Keratinocyte (primary cell): ENCODE measurements around the gene CLOCK.

Experiments
- CTCF ChIP-seq, 3 experiments: IDR thresholded peaks in 1 of 3; conservative IDR thresholded peaks in 1 of 3; optimal IDR thresholded peaks in 1 of 3; 2 replicates in 2 of 3; 3 replicates in 1 of 3; pipeline versions ENCODE3 to v1.5.1; 2011; ENCODE audit warnings: low read length in 3 of 3, mild to moderate bottlenecking in 3 of 3, moderate library complexity in 2 of 3, control low read depth in 1 of 3, inconsistent platforms in 1 of 3; ENCODE audit not compliant: insufficient read depth in 2 of 3; ENCODE audit errors: extremely low read depth in 1 of 3
- EZH2 ChIP-seq: IDR thresholded peaks from one replicate; pipeline ENCODE4 v1.6.1; 2012; ENCODE audit warnings: inconsistent platforms, mild to moderate bottlenecking, low read length, moderate library complexity

DNA sequence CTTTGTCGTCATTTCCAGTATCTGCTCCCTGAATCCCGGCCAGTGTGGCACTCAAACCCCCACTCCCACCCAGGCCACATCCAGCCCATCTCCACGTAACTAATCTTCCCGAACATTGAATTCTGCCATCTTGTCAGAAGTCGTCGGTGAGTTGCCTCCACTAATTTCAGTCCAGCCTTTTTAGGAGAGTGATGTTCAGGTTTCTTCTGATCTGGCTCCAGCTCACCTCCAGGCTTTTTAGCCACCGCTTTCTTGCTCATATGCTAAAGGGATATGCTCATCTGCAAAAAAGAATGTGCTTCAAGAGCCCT lies 149.6 kb downstream of the CLOCK start:
- TF ChIP-seq CTCF (optimal IDR thresholded peaks at IDR 0.05 in 1 of 3, IDR thresholded peaks at IDR 0.05 in 1 of 3, conservative IDR thresholded peaks at IDR 0.05 in 1 of 3; ENCODE audit: extremely low read depth in 1 of 3, insufficient read depth in 2 of 3, low read length in 3 of 3) (no peak), EZH2 (no peak)
